Right cardiac atrium (tissue), 5 donors: ENCODE results near the gene ACP4. TPM values are rescaled to one million over a fixed set of nuclear protein-coding genes. Genes with fewer than 3 reads are reported as not detected.
A peak's percentile ranks its signal among the peaks of the same experiment; 100 is the strongest.

Experiments
- ATAC-seq, 2 donors: fragments of 200-7000 bp; cut with Tn5 transposase; one replicate each; pipeline versions ENCODE4 v1.8.0 to v1.9.1; 2020; ENCODE audit warnings: moderate library complexity in 2 of 2, mild to moderate bottlenecking in 1 of 2
- DNase-seq, 3 donors: peaks; one replicate each; pipeline ENCODE4 v3.0.0-alpha.2; 2020
- H3K27ac ChIP-seq: one replicate; pipeline ENCODE4 v1.5.1; 2013; ENCODE audit warnings: mild to moderate bottlenecking, low read length, control low read depth, moderate library complexity
- H3K27me3 ChIP-seq: one replicate; pipeline ENCODE4 v1.6.1; 2013; ENCODE audit not compliant: control insufficient read depth, insufficient read depth
- H3K4me1 ChIP-seq: one replicate; pipeline ENCODE4 v1.6.1; 2013; ENCODE audit warnings: low read length; ENCODE audit not compliant: control insufficient read depth, insufficient read depth
- H3K4me3 ChIP-seq: one replicate; pipeline ENCODE4 v1.5.1; 2013; ENCODE audit warnings: low read length, control low read depth
- H3K9me3 ChIP-seq: one replicate; pipeline ENCODE4 v1.6.1; 2013; ENCODE audit warnings: low read length; ENCODE audit not compliant: control insufficient read depth
- WGBS: extraction: QIAGEN DNeasy Blood & Tissue Kit; methylation state at CpG from one replicate; pipeline ENCODE4 v1.1.7; 2013; 5-methylcytosine and 5-hydroxymethylcytosine counted together
- intact Hi-C, 4 donors: fragments of 100-400 bp; cut with DNase I; formaldehyde crosslinking; loops; one replicate each; pipeline versions ENCODE4 v1.11.0 to v1.14.0; 2022 to 2023
- polyA plus RNA-seq: library from polyadenylated mRNA; stranded (reverse); fragments of 200-250 nt; gene quantifications from one replicate; pipeline ENCODE4 v1.2.3, GENCODE V29; 2013
- total RNA-seq, 4 donors: library from RNA; stranded (reverse); fragmentation: NEBNext Ultra II Directional; extraction: Animal tissue kit (Norgen Biotek cat#: 25700); gene quantifications; one replicate each; pipeline ENCODE4 v1.2.1, GENCODE V29; 2021
- donor health status: healthy with polysubstance abuse.
- donor health status: DM: no; HTN: yes; CAD: no.
- donor health status: DM: no; HTN: no; CAD: no.
- donor health status: DM: no; HTN: yes; CAD: no; lungs with severe emphysema.
- donor health status: DM: yes; HTN: yes; CAD: no.

Gene ACP4
- total and polyA plus RNA-seq, 5 donors = not detected

DNA sequence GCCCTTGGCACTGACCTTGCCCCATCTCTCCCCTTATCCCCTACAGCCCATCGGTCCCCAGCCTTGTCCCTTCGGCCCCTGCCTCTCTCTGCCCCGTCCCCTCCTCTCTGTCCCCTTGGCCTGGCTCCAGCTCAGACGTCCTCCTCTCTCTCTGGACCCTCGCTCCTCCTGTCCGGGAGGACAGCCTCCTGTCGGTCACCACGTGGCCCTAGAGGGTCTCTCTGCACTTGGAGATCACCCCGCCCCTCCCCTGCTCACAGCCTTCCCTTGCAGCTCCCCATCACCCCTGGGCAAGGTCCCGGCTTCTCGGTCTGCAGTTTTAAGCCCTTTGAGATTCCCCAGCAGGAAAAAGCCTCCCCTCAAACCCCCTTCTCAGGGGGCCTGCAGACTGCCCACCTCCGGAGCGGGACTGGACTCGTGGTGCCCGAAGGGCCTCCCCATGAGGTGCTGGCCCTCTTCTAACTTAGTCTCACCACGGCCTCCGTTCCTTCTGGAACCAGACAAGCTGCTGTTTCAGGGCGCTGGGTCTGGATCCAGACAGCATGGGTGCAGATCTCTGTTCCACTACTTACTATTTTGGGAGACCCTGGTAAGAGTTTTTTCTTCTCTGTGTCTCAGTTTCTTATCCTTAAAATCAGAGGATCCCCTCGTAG lies 46.5 kb downstream of the ACP4 start:
- no peak for DNase-seq
- intact Hi-C loops = no loop called here
- no peak overlapping the region for H3K27ac ChIP-seq
- H3K9me3 ChIP-seq = no peaks in the 10 kb centered on the region
- peak in 1 of 2 donors; percentile 19 for ATAC-seq
- 44% methylated on average over 19 of the region's 19 CpGs for WGBS
- H3K27me3 ChIP-seq = no peaks in the 10 kb centered on the region
- H3K4me3 ChIP-seq = no peak overlapping the region
- H3K4me1 ChIP-seq = no peaks in the 10 kb centered on the region

DNA sequence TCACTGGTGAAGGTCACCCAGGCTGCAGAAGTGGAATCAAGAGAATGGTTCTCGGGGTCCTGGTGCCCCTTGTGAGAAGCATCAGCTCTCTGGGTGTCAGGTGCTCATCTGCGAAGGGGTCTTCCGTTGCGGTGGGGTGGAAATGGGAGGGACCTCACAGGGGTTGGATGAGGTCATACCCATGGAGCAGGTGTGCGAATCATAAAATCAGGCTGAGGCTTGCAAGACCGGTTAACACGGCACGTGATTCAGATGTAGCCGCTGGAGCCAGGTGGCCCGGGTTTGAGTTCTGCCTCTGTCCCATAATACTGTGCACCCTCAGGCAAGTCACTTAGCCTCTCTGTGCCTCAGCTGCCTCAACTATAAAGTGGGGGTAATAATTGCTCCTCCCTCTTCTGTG lies 47.1 kb downstream of the ACP4 start:
- no peaks in the 10 kb centered on the region for H3K27me3 ChIP-seq
- ATAC-seq = no peak

DNA sequence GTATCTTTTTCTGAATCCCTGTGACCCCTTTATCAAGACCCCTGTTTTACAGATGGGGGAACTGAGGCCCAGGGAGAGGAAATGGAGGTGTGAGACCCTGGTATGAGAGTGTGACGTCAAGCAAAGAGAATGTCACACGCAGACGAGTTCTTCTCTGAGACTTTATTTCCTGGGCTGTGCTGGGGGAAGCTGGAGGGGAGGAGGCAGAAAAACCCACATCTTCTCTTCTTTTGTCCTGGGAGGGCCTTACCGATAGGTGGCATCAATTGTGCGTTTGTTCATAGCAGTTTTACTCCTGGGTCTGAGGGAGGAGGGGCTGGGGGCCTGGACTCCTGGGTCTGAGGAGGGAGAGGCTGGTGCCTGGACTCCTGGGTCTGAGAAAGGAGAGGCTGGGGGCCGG lies 48.0 kb downstream of the ACP4 start:
- H3K27ac ChIP-seq = no peak overlapping the region
- H3K4me3 ChIP-seq = no peak overlapping the region
- no peak for ATAC-seq
- no peak for DNase-seq
- 18% methylated on average over 6 of the region's 6 CpGs for WGBS
- H3K27me3 ChIP-seq = no peaks in the 10 kb centered on the region
- H3K4me1 ChIP-seq = no peaks in the 10 kb centered on the region
- no peaks in the 10 kb centered on the region for H3K9me3 ChIP-seq
- intact Hi-C loops = no loop called here

More for the DNA sequence above, 47.1 kb downstream of the ACP4 start:
- Histone ChIP-seq H3K9me3 (no peaks in the 10 kb centered on the region), H3K4me3 (no peak overlapping the region), H3K4me1 (no peaks in the 10 kb centered on the region), H3K27ac (no peak overlapping the region)
- no peak for DNase-seq
- intact Hi-C loops = no loop called here
- 82% methylated on average over 10 of the region's 10 CpGs for WGBS

DNA sequence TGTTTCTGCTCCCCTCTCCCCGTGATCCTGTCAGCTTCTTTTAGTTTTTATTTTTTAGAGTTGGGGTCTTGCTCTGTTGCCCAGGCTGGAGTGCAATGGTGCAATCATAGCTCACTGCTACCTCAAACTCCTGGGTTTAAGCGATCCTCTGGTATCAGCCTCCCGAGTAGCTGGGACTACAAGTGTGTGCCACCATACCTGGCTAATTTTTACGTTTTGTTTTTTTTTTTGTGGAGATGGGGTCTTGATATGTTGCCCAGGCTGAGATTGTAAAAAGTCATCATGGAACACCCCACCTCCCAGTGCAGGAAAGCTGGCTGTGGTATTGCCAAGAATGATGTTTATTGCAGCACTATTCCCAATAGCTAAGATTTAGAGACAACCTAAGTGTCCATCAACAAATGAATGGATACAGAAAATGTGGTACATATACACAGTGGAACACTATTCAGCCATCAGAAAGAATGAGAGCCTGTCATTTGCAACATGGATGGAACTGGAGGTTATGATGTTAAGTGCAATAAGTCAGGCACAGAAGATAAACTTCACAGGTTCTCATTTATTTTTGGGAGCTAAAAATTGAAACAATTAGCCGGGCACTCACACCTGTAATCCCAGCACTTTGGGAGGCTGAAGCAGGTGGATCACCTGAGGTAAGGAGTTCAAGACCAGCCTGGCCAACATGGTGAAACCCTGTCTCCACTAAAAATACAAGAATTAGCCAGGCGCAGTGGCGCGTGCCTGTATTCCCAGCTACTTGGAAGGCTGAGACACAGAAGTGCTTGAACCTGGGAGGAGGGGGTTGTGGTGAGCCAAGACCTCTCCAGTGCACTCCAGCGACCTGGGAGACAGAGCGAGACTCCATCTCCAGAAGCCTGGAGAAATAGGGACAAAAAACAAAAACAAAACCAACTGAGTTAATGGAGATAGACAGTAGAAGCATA lies 49.8 kb downstream of the ACP4 start:
- Histone ChIP-seq H3K27me3 (no peaks in the 10 kb centered on the region), H3K27ac (no peak overlapping the region), H3K9me3 (peaks cover 3% of the 10 kb centered on the region), H3K4me3 (no peak overlapping the region), H3K4me1 (no peaks in the 10 kb centered on the region)
- DNase-seq (no peak), ATAC-seq (no peak)
- 80% methylated on average over 10 of the region's 10 CpGs for WGBS
- intact Hi-C loops = no loop called here

DNA sequence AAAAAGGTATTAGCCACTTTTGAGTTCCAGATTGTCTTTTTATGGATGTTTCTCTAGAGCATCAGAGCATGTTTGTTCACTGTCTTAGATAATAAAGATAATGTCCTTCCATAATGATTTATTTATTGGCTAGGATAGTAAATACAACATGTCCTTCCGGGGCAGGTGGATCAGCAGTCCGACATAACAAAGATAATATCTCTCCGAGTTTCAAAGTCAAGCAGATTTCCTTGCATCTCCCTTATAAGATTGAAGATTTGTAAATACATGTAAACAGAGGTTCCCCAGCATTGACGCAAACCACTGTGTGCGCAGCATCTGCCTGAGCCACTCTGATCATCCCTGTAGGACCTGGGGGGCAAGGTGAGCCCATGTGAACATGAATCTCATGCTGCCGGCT lies 51.9 kb downstream of the ACP4 start:
- intact Hi-C loops = no loop called here
- Histone ChIP-seq H3K27ac (no peak overlapping the region), H3K27me3 (no peaks in the 10 kb centered on the region), H3K9me3 (peaks cover 3% of the 10 kb centered on the region), H3K4me1 (no peaks in the 10 kb centered on the region), H3K4me3 (no peak overlapping the region)
- ATAC-seq (no peak), DNase-seq (no peak)
- WGBS = 90% methylated on average over 6 of the region's 6 CpGs

DNA sequence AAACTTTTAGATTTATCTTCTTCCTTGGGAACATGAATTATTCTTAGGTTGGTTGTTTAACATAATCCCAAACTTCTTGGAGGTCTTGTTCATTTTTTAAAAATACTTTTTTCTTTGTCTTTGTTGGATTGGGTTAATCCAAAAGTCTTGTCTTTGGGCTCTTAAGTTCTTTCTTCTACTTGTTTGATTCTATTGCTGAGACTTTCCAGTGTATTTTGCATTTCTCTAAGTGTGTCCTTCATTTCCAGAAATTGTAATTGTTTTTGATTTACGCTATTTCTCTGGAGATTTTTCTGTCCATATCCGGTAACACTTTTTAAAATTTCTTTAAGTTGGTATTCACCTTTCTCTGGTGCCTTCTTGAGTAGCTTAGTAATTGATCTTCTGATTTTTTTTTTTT lies 53.0 kb downstream of the ACP4 start:
- no peak for ATAC-seq
- WGBS = 97% methylated on average over 2 of the region's 2 CpGs
- no peak for DNase-seq
- no peak overlapping the region for H3K27ac ChIP-seq
- H3K4me1 ChIP-seq = no peaks in the 10 kb centered on the region
- no peaks in the 10 kb centered on the region for H3K27me3 ChIP-seq
- intact Hi-C loops = no loop called here
- no peak overlapping the region for H3K4me3 ChIP-seq
- peaks cover 3% of the 10 kb centered on the region for H3K9me3 ChIP-seq

DNA sequence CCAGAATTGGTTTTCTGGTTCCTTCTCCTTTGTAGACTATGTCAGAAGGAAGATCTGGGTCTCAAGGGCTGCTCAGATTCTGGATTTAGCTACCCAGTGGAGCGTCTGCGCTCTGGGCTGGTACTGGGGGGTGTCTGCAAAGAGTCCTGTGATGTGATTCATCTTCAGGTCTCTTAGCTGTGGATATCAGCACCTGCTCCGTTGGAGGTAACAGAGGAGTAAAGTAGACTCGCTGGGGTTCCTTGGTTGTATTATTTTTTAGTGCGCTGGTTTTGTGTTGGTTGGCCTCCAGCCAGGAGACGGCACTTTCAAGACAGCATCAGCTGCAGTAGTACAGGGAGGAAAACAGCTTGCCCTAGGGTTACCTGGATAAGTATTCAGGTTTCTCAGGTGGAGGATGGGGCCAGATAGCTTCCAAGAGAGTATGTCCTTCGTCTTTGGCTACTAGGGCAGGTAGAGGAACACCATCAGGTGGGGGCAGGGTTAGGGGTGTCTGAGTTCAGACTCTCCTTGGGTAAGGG lies 53.5 kb downstream of the ACP4 start:
- Histone ChIP-seq H3K27ac (no peak overlapping the region), H3K4me1 (no peaks in the 10 kb centered on the region), H3K27me3 (peaks cover 1% of the 10 kb centered on the region), H3K9me3 (peaks cover 3% of the 10 kb centered on the region), H3K4me3 (no peak overlapping the region)
- DNase-seq (no peak), ATAC-seq (no peak)
- 77% methylated on average over 7 of the region's 7 CpGs for WGBS
- intact Hi-C loops = no loop called here

DNA sequence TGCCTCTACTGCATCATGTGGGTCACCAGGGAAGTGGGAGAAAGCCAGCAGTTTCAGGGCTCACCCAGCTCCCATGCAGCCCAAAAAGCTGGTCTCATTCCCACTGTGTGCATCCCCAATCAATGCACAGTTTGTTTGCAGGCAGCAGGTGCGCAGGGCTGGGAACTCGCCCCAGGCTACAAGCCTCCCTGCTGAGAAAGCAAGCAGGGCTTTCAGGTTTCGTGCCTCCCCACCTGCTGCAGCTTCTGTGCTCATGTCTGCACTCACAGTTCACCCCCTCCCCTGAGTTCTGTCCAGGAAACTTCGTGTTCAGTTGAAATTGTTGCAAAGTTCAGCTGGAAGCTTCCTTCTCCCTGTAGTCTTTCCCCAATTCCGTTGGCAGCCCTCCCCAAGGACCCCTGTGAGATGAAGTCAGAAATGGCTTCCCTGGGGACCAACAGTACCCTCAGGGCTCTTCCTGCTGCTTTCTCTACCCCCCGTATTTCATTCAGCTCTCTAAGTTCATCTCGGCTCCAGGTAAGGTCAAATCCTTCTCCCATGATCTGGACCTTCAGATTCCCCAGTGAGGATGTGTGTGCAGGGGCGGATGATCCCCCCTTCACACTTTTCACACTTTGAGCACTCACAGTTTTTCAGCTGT lies 54.2 kb downstream of the ACP4 start:
- Histone ChIP-seq H3K27ac (no peak overlapping the region), H3K9me3 (peaks cover 3% of the 10 kb centered on the region), H3K27me3 (peaks cover 3% of the 10 kb centered on the region), H3K4me1 (no peaks in the 10 kb centered on the region), H3K4me3 (no peak overlapping the region)
- intact Hi-C loops = no loop called here
- DNase-seq (no peak), ATAC-seq (no peak)
- 62% methylated on average over 8 of the region's 8 CpGs for WGBS

Other genes starting within 250 kb of the ACP4 start
- 1 to 10 TPM; 1.2 to 3.2 (median 2.0) TPM for gene LRRC4B, start 222.0 kb upstream of the ACP4 start, total RNA-seq
- 1.6 TPM for gene LRRC4B, start 222.0 kb upstream of the ACP4 start, polyA plus RNA-seq
- 1 to 10 TPM in 1 of 4 donors, under 1 TPM in 3; 0.43 to 1.0 (median 0.67) TPM for gene SYT3, start 150.5 kb upstream of the ACP4 start, total RNA-seq
- 0.25 TPM for gene SYT3, start 150.5 kb upstream of the ACP4 start, polyA plus RNA-seq
- 1 to 10 TPM in 2 of 4 donors, not detected in 2; 1.5 TPM for gene C19orf81, start 141.0 kb upstream of the ACP4 start, total RNA-seq
- gene C19orf81, start 141.0 kb upstream of the ACP4 start, polyA plus RNA-seq = 0.52 TPM
- gene SHANK1, start 70.6 kb upstream of the ACP4 start, total RNA-seq = 1 to 10 TPM in 1 of 4 donors, under 1 TPM in 3; 0.09 to 1.2 (median 0.44) TPM
- 1.9 TPM for gene SHANK1, start 70.6 kb upstream of the ACP4 start, polyA plus RNA-seq
- 10 to 100 TPM in 2 of 4 donors, 1 to 10 TPM in 2; 8.2 to 10.2 (median 10.0) TPM for gene CLEC11A, start 67.1 kb upstream of the ACP4 start, total RNA-seq
- 5.5 TPM for gene CLEC11A, start 67.1 kb upstream of the ACP4 start, polyA plus RNA-seq
- gene GPR32, start 20.0 kb upstream of the ACP4 start, total RNA-seq = not detected
- gene GPR32, start 20.0 kb upstream of the ACP4 start, polyA plus RNA-seq = not detected
- gene KLK1, start 33.4 kb downstream of the ACP4 start, total RNA-seq = under 1 TPM in 2 of 4 donors, not detected in 2; 0.54 to 0.82 TPM
- 0.18 TPM for gene KLK1, start 33.4 kb downstream of the ACP4 start, polyA plus RNA-seq
- not detected for gene KLK15, start 43.2 kb downstream of the ACP4 start, total RNA-seq
- gene KLK15, start 43.2 kb downstream of the ACP4 start, polyA plus RNA-seq = not detected
- gene KLK3, start 64.5 kb downstream of the ACP4 start, total RNA-seq = not detected
- gene KLK3, start 64.5 kb downstream of the ACP4 start, polyA plus RNA-seq = not detected
- not detected for gene KLK2, start 83.0 kb downstream of the ACP4 start, total RNA-seq
- not detected for gene KLK2, start 83.0 kb downstream of the ACP4 start, polyA plus RNA-seq
- gene KLK4, start 121.0 kb downstream of the ACP4 start, total RNA-seq = not detected
- gene KLK4, start 121.0 kb downstream of the ACP4 start, polyA plus RNA-seq = not detected
- gene KLK5, start 162.6 kb downstream of the ACP4 start, total RNA-seq = not detected
- gene KLK5, start 162.6 kb downstream of the ACP4 start, polyA plus RNA-seq = not detected
- not detected for gene KLK6, start 179.2 kb downstream of the ACP4 start, total RNA-seq
- not detected for gene KLK6, start 179.2 kb downstream of the ACP4 start, polyA plus RNA-seq
- gene KLK7, start 193.5 kb downstream of the ACP4 start, total RNA-seq = not detected
- gene KLK7, start 193.5 kb downstream of the ACP4 start, polyA plus RNA-seq = not detected
- not detected for gene KLK8, start 211.2 kb downstream of the ACP4 start, total RNA-seq
- gene KLK8, start 211.2 kb downstream of the ACP4 start, polyA plus RNA-seq = 0.07 TPM
- gene KLK10, start 229.3 kb downstream of the ACP4 start, total RNA-seq = under 1 TPM in 3 of 4 donors, not detected in 1; 0.48 to 0.89 (median 0.50) TPM
- 0.48 TPM for gene KLK10, start 229.3 kb downstream of the ACP4 start, polyA plus RNA-seq
- gene KLK11, start 236.2 kb downstream of the ACP4 start, total RNA-seq = under 1 TPM in 3 of 4 donors, not detected in 1; 0.50 to 0.69 (median 0.50) TPM
- gene KLK11, start 236.2 kb downstream of the ACP4 start, polyA plus RNA-seq = 0.14 TPM
- not detected for gene KLK12, start 244.6 kb downstream of the ACP4 start, total RNA-seq
- gene KLK12, start 244.6 kb downstream of the ACP4 start, polyA plus RNA-seq = not detected